Measurements from ENCODE around the gene EYS. TPM values are rescaled to one million over a fixed set of nuclear protein-coding genes. Genes with fewer than 3 reads are reported as not detected.

Gene EYS
- total and polyA plus RNA-seq, 2 of the 13 experiments (the other 11 are each of a cell fraction or from before 2014, with no cell fraction given): 0.04 to 0.07 TPM

- BruUV-seq (replicated peaks): no TSS peak
- no peaks in the 10 kb centered on the region; the same call in 1 of the 2 replicates for H4K20me1 ChIP-seq (ENCODE audit: insufficient read depth, low read length)
Observed at GRCh38 chr6:65557224-65557623, 149.8 kb downstream of the EYS start.

More at GRCh38 chr6:65557224-65557623, 149.8 kb downstream of the EYS start:
- POLR2A ChIA-PET: no interaction called here
- peak; percentile 34 for ATAC-seq
- Histone ChIP-seq H2AFZ (ENCODE audit: low read length) (no peak overlapping the region), H3K27me3 (ENCODE audit: control insufficient read depth in 1 of 2, insufficient read depth in 2 of 2, low read length in 2 of 2) (no peaks in the 10 kb centered on the region), H3K36me3 (replicated peaks in 1 of 2; ENCODE audit: control insufficient read depth in 1 of 2, insufficient read depth in 2 of 2, low read length in 2 of 2) (no peaks in the 10 kb centered on the region), H3K27ac (ENCODE audit: extremely low read length, insufficient read depth, low read length) (no peak overlapping the region), H3K79me2 (ENCODE audit: insufficient read depth, low read length) (no peaks in the 10 kb centered on the region), H3K4me3 (replicated peaks in 1 of 3; ENCODE audit: insufficient read depth in 1 of 3, low read depth in 2 of 3, low read length in 3 of 3) (no peak overlapping the region), H3K4me2 (ENCODE audit: low read depth, low read length) (no peak overlapping the region), H3K4me1 (ENCODE audit: insufficient read depth, low read length) (no peaks in the 10 kb centered on the region), H3K9me3 (ENCODE audit: low read length) (no peaks in the 10 kb centered on the region), H3K9ac (ENCODE audit: insufficient read depth, low read depth, low read length) (no peak overlapping the region)
- in situ Hi-C loops (cut with HindIII; ENCODE audit: extremely low pct_ligation_motif_present, low pct_unique_long_range_greater_than_20kb) (no loop called here), intact Hi-C loops (cut with micrococcal nuclease; ENCODE audit: unreplicated experiment) (no loop called here)
- FAIRE-seq: no peak
- CTCF ChIA-PET (ENCODE audit: low intra/inter-chr PET ratio, low total read pairs): no interaction called here
- WGBS (ENCODE audit: low lambda C conversion rate): 7% methylated on average over 5 of the region's 6 CpGs
- DNase-seq (ENCODE audit: low spot score): no peak
- TF ChIP-seq, protein P1, sequence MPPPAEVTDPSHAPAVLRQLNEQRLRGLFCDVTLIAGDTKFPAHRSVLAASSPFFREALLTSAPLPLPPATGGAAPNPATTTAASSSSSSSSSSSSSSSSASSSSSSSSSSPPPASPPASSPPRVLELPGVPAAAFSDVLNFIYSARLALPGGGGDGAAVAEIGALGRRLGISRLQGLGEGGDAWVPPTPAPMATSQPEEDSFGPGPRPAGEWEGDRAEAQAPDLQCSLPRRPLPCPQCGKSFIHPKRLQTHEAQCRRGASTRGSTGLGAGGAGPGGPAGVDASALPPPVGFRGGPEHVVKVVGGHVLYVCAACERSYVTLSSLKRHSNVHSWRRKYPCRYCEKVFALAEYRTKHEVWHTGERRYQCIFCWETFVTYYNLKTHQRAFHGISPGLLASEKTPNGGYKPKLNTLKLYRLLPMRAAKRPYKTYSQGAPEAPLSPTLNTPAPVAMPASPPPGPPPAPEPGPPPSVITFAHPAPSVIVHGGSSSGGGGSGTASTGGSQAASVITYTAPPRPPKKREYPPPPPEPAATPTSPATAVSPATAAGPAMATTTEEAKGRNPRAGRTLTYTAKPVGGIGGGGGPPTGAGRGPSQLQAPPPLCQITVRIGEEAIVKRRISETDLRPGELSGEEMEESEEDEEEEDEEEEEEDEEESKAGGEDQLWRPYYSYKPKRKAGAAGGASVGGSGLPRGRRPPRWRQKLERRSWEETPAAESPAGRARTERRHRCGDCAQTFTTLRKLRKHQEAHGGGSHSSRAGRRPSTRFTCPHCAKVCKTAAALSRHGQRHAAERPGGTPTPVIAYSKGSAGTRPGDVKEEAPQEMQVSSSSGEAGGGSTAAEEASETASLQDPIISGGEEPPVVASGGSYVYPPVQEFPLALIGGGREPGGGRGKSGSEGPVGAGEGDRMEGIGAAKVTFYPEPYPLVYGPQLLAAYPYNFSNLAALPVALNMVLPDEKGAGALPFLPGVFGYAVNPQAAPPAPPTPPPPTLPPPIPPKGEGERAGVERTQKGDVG (CRISPR knock-in tag; IDR thresholded peaks at IDR 0.05; ENCODE audit: borderline replicate concordance): no peak
- TF ChIP-seq ZNF510 (CRISPR knock-in tag; IDR thresholded peaks at IDR 0.05; ENCODE audit: low read depth) (no peak), TP53 (CRISPR knock-in tag; conservative IDR thresholded peaks at IDR 0.05) (no peak), ATF1 (CRISPR knock-in tag; IDR thresholded peaks at IDR 0.05) (no peak), FOXK1 (CRISPR knock-in tag; IDR thresholded peaks at IDR 0.05; ENCODE audit: borderline replicate concordance, low read depth) (no peak), SP1 (IDR thresholded peaks at IDR 0.05) (no peak), SP1 (CRISPR knock-in tag; IDR thresholded peaks at IDR 0.05) (no peak), PLRG1 (conservative IDR thresholded peaks at IDR 0.05) (no peak), PATZ1 (CRISPR knock-in tag; IDR thresholded peaks at IDR 0.05) (no peak), CSRNP2 (CRISPR knock-in tag; conservative IDR thresholded peaks at IDR 0.05; ENCODE audit: low read depth) (no peak), ZNF441 (CRISPR knock-in tag; IDR thresholded peaks at IDR 0.05; ENCODE audit: borderline replicate concordance) (no peak), ZNF678 (CRISPR knock-in tag; IDR thresholded peaks at IDR 0.05) (no peak), KAT2B (IDR thresholded peaks at IDR 0.05; ENCODE audit: borderline replicate concordance, low read depth, low read length) (no peak)
- TF ChIP-seq, protein P2, sequence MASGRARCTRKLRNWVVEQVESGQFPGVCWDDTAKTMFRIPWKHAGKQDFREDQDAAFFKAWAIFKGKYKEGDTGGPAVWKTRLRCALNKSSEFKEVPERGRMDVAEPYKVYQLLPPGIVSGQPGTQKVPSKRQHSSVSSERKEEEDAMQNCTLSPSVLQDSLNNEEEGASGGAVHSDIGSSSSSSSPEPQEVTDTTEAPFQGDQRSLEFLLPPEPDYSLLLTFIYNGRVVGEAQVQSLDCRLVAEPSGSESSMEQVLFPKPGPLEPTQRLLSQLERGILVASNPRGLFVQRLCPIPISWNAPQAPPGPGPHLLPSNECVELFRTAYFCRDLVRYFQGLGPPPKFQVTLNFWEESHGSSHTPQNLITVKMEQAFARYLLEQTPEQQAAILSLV (CRISPR knock-in tag; IDR thresholded peaks at IDR 0.05; ENCODE audit: borderline replicate concordance): no peak

Data from HepG2 (cell line).